ENCODE data around the gene CAV1.

- no peak for TF ChIP-seq POLR2A (IDR thresholded peaks at IDR 0.05; ENCODE audit: extremely low read depth, insufficient read length)
- TF ChIP-seq, protein P1, sequence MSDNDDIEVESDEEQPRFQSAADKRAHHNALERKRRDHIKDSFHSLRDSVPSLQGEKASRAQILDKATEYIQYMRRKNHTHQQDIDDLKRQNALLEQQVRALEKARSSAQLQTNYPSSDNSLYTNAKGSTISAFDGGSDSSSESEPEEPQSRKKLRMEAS (IDR thresholded peaks at IDR 0.05; ENCODE audit: low read depth, low read length) = no peak
Observed at GRCh38 chr7:116528008-116528789, 3.4 kb downstream of the CAV1 start.
